CD4-positive, alpha-beta T cell treated with Interleukin-6 at 100 ng/mL for 8 hours (primary cell): ENCODE data around the gene ADAMTS10.
A peak's percentile ranks its signal among the peaks of the same experiment; 100 is the strongest.
"Not testable (repeated sequence)": the region's sequence is repeated elsewhere in the genome, so short reads cannot be mapped to it uniquely, and the experiment has no call there.

ENCODE experiments used
- DNase-seq: peaks from one replicate; pipeline ENCODE4 v3.0.0-alpha.2; 2020; ENCODE audit warnings: mixed read lengths, low spot score

Gene ADAMTS10

DNA sequence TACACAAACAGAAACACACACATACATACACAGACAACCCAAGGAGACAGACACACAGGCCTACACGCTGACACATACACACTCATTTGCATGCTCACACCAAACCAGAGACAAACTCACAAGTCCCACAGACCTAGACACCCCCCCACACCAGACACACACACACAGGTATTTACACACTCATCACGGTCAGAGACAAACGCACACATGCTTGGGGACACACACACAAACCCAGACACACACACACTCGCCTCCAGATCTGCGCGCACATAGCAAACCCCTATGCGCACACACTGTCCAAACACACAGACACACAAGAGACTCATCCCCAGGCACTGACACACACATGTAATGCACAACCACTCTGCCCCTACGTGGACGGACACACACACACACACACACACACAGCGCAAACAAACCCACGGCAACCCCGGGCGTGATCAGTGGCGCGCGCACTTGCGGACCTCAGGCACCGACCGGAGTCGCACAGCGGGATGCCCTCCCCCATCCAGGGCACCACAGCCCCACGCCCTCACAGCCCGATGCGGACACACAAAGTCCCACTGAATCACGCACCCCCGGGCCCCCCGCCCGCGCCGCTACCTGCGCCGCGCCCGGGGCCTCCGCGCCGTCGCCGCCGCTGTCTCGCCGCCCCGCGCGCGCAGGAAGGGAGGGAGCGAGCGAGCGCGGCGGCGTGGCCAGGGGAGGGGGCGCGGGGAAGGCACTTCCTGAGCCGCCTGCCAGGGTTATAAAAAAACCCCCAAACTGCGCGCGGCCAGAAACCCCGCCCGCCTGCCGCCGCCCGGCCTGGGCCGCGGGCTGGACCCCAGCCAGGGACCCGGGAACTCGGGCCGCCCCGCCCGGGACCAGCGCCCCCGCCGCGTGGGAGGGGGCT is at the start of gene ADAMTS10:
Gene ADAMTS10, minus strand, starts transcription at position 675 of the 895 bp plus-strand sequence. CDS start 5,005 bp downstream, outside the sequence.
- DNase-seq: peak; percentile 28

DNA sequence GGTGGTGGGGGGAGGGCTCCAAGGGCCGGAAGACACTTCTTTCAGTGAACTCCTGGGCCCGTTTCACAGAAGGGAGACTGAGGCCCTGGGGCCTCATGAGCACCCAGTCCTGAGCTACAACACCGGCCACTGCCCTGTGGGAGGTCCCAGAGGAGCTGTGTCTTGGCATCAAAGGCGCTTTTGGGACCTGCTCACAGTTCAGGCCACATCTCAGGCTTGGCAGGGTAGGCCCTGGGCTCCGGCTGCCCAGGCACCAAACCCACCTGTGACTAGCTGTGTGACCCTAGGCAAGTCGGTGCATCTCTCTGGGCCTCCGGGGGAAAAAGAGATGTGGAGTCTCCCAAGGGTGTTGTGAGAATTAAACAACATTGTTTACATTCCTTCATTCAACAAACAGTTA is 49.4 kb upstream of the ADAMTS10 start:
- no peak for DNase-seq

DNA sequence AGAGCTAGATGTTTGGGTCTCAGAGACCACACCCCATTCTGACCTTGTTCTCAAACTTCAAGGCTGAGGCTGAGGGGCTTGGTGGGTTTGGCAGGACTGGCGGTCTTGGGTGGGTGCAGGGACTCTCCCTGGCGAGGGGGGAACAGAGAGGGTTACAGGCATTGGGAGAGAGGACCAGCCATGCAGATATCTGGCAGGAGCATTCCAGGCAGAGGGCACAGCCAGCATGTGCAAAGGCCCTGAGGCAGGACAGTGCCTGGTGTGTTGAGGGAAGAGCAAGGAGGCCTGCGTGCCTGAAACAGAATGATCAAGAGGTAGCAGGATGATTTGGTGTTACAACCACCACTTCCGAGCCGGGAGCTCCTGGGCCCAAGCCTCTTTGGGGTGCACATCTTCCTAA is 47.4 kb upstream of the ADAMTS10 start:
- no peak for DNase-seq

DNA sequence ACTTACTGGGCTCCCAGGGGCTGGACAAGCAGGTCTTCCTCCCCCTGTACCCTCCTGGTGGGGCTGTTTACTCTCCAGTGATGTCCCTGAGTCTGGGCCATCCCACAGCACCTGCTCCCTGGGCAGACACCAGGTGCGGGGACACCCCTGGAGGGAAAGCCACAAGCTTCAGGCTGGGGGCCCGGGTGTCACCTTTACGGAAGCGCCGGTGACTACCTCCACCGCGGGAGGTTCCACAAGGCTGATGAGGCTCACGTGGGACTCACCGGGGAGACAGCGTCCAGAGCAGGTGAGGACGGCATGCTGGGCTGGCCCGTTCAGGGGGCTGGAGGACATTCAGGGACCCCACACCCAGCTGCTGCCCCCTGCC is 44.8 kb upstream of the ADAMTS10 start:
- peak; percentile 21 for DNase-seq

DNA sequence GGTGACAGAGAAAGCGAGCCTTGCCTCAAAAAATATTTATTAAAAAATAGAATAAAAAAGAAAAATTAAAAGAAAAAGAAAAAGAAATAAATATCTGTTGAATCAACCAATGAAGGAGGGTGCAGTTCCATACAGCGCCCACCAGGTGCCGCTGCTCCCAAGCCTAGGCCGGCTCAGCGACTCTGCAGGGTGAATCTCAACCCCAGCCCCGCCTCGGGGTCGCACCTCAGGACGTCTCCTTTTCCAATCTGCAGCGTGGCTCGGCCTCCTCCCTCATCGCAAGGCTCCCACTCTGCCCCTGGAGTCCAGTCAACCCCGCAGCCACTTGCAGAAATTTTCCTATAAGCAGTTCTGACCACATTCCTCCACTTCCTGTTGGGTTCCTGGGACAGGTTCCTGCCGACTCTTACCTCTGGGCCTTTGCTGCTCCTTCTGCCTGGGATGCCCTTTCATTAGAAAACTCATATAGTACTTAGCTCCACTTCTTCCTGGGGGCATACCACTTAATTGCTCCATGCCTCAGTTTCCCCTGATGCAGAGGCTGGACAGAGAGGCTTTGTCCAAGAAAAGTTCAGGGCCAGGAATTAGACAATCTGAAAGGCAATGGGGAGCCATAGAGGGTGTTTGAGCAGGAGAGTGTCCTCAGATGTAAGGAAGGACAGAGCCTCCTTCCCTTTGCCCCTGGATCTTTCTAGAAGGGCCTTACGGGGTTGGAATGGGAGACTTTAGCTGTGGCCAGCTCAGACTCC is 44.2 kb upstream of the ADAMTS10 start:
- DNase-seq: peak; percentile 65

DNA sequence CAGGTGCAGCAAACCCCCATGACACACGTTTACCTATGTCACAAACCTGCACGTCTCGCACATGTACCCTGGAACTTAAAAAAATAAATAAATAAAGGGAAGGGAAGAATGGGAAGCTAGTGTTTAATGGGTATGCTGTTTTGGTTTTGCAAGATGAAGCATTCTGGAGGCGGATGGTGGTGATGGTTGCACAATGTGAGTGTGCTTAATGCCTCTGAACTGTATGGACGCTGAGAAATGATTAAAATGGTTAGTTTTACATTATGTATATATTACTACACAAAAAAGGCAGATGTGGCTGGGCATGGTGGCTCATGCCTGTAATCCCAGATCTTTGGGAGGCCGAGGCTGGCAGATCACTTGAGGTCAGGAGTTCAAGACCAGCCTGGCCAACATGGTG is 37.7 kb upstream of the ADAMTS10 start:
- no peak for DNase-seq

DNA sequence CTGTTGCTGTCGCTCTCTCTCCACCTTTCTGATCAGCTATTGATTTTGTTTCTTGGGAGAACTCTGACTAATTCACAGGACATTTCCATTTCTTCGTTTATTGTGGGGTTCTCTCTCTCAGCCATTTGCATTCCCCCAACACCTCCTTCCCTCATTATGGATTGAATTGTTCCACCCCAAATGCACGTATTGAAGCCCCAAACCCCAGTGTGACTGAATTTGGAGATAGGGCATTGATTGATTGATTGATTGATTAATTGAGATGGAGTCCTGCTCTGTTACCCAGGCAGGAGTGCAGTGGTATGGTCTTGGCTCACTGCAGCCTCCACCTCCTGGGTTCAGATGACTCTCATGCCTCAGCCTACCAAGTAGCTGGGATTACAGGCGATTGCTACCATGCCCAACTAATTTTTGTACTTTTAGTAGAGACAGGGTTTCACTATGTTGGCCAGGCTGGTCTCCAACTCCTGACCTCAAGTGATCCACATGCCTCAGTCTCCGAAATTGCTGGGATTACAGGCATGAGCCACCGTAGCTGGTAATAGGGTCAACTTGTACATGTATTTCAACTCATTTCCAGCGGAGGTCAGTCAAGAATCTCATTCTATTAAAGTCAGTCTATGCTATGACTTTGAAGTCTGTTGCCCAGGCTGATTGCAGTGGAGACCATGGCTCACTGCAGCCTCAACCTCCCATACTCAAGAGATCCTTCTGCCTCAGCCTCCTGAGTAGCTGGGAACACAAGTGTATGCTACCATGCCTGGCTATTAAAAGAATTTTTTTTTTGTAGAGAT is 33.5 kb upstream of the ADAMTS10 start:
- no peak for DNase-seq

DNA sequence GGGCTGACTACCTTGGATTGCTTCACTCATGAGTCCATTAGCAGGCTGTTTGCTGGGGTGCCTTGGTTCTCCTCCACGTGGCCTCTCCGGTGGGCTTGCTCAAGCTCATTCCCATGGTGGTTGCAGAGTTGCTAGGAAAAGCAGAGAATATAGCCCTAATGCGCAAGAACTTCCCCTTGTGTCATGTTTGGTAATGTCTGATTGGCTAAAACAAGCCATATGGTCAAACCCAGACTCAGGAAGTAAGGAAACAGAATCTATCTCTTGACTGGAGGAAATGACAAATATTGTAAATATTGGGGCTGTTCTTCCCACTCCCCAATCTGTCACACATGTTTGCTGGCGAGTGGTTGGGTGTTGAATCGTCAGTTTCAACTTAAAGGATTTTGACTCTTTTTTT is 32.0 kb upstream of the ADAMTS10 start:
- DNase-seq: no peak

DNA sequence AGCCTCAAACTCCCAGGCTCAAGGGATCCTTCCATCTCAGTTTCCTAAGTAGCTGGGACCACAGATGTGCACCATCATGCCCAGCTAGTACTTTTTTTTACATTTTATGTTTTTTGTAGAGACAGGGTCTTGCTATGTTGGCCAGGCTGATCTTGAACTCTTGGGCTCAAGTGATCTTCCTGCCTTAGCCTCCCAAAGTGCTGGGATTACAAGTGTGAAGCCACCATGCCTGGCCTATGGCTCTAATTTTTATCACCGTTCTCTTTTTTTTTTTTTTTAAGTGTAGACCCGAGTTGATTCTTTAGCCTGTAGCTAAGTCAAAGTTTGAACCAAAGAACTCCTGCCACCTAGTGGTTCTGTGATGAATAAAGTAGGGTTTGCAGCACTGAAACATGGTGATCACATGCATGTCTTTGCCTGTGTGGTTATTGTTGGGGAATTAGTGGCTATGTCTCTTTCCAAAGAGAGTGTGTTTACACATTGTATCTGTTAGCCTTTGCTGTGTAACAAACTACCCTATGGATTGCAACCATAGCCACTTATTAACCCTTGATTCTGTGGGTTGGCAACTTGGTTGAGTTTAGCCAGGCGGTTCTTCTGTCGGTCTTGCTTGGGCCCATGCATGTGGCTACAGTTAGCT is 31.5 kb upstream of the ADAMTS10 start:
- peak; percentile 41 for DNase-seq

DNA sequence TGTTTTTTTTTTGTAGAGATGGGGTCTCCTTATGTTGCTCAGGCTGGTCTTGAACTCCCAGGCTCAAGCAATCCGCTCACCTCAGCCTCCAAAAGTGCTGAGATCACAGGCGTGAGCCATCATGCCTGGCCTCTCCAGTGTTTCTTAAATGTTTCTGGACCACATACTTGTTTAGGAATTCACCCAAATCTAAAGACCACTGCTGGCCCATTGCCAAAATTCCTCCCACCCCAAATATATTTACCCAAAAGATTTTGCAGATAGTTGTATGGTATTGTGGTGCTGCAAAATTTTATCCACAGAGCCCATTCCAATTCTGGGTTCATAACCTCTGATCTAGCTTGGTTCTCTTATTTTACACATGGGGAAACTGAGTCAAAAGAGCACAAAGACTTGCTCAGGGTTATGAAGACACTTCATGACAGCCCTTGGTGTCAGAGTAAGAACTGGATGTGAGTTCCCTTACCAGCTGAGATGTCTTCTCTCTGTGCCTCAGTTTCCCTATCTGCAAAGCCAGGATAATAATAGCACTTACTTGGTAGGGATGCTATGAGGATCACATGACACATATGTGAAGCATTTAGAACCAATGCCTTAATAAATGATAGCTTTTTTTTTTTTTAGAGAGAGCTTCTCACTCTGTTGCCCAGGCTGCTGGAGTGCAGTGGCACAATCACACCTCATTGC is 30.8 kb upstream of the ADAMTS10 start:
- no peak for DNase-seq

DNA sequence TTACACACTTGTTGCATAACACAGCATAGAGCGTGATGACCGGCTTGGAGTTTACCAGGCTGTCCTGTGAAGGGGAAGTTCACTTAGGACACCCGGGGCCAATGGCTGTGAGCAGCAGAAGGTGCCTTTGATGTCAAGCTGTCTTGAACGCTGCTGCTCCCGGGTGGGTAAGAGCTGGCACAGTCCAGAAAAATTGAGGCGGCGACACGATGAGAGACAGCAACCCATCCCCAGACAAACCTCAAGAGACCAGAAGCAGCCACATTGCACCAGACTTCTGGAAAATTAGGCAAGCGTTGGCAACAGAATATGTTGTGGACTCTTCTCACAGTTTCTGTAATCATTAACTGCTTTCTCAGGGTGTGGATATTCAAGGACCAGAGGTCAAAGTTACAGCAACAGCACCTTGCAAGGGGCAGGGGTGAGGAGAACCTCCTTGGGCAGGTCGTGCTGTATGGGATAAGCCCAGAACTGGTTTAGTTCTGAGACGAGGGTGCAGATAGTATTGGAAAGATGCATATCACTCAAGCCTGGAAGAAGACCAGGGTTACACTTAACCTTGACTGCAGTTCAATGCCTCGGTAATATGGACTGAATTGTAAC is 30.0 kb upstream of the ADAMTS10 start:
- no peak for DNase-seq

DNA sequence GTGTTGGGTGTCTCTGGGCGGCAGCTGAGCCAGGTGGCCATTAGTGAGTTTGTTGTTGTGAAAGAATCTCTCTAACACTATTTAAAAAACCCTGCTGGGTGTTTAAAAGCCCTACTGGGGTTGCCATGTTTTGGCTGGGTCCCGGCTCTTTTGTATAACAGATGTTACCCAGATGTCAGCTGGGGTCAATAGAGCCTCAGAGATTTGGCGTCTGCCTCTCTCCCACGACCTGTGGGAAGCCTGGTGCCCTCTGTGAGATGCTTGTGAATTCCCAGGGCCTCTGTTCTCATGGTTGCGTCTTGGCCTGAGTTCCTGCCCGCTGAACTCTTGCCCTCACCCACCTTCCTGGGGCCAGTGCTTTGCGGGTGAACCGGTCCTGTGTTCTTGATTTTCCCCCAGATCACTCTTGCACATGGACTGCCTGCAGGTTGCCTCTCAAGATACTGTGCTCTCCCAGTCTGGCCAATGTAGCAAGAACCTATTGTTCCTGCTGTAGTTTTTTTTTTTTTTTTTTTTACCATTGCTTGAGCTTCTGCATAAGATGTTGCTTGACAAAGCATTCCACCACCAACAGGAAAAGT is 29.4 kb upstream of the ADAMTS10 start:
- no peak for DNase-seq

DNA sequence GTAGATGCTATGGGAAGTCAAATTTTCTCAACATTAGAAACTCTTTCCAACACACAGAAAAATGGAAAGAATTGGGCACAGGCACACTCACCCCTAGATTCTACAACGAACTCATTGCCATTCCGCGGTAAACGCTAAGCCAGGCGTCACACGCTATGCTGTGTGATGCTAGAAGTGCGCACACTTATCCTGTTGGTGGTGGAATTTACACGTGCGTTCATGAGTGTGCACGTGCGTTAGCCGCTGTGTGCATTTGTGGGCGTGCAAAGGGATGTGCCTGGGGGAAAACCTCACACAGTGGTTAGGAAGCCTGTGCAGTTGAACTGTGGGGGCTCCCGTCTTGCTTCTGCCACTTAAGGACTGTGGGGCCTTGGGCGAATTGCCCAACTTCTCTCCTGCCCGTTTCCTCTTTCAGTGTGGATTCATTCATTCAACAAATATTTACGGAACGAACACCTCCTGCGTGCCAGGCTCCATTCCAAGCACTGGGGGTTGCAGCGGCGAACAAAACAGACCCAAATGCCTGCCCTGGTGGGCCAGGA is 27.6 kb upstream of the ADAMTS10 start:
- no peak for DNase-seq

DNA sequence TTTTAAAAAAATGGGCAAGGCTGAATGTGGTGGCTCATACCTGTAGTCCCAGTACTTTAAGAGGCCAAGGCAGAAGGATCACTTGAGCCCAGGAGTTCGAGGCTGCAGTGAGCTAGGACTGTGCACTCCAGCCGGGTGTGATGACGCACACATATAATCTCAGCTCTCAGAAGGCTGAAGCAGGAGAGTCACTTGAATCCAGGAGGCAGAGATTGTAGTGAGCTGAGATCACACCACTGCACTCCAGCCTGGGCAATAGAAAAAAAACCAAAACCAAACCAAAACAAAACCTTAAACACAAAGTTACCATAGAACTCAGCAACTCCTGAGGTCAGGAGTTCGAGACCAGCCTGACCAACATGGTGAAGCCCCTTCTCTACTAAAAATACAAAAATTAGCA is 26.6 kb upstream of the ADAMTS10 start:
- not testable (repeated sequence) for DNase-seq

DNA sequence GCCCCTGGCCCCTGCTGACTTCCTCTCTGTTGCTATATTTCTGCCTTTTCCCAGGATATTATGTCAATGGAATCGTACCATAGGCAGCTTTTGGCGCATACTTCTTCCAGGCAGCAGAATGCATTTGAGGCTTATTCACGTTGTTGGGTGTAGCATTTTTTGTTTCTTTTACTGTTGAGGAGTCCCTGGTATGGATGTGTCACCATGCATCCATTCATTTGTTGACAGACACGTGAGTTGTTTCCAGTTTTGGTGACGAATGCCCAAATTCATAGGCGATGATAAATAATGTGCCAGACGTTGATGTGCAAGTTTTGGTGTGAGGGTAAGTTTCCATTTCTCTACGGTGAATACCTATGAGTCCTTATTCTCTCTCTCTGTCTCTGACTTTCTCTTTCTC is 24.9 kb upstream of the ADAMTS10 start:
- no peak for DNase-seq

DNA sequence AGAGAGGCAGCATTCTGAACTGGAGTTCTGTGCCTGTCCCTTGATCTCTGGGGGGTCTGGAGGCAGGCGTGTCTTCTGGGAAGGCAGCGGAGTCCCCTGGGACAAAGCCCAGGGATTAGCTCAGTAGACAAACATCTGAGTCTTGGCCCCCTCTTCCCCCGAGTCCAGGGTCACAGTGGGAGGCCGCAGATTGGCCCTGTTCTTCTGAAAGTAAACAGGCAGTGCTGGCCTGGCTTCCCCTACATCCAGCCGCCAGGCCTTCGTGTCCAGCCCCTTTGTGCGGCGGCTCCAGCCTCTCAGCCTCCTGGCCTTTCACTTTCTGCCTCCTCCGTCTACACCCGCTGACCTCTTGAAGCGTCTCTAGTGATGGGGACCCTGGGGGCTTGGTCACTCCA is 20.9 kb upstream of the ADAMTS10 start:
- no peak for DNase-seq

DNA sequence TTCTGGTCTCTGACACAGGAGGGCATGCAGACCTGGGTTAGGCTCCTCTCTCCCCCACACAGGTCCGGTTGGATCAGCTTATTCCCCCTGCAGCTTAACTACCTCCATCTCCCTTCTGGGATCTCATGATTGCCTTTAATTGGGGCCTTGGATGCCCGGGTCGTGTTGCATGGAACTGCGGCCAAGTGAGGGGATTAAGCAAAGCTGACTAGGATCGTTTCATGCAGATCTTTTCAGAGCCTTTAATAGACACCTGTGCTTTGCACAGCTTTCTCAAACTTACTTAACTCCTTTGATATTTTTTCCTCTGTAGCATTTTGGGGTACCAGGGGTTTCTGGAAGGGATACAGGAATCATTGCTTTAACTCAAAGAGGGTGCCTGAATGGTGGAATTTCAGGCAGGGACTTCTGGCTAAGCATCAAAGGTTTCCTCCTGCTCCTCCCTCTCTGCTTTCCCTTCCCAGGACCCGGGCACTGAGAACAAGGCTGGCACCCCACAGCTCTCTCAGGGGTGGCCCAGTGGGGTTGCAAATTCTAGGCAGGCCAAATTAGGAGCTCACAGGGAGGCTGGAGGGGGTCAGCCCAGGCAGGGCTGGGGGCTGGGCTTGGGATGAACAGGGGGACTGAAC is 20.4 kb upstream of the ADAMTS10 start:
- no peak for DNase-seq

DNA sequence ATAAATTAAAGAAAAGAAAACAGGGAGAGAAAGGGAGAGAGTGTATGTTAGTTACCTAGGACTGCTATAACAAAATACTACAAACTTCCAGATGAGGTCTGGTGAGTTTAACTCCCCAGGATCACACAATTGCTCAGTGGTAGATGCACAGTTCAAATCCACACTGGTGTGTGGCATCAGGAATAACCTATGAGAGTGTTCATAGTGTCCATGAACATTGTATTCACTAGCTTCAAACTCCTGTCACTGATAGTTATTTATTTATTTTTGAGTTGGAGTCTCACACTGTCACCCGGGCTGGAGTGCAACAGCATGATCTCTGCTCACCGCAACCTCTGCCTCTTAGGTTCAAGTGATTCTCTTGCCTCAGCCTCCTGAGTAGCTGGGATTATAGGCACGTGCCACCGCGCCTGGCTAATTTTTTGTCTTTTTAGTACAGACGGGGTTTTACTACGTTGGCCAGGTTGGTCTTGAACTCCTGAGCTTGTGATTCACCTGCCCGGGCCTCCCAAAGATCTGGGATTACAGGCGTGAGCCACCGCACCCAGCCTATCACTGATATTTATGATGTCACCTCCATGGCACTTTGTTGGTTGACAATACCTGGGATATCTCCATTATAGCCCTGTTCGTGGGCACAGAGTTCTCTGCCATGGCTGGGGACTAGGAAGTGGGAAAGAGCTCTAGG is 19.6 kb upstream of the ADAMTS10 start, which contains the start of gene NFILZ:
Gene NFILZ, plus strand, starts transcription at position 638 of the 688 bp plus-strand sequence. CDS start 46,133 bp downstream, outside the sequence.
- no peak for DNase-seq

DNA sequence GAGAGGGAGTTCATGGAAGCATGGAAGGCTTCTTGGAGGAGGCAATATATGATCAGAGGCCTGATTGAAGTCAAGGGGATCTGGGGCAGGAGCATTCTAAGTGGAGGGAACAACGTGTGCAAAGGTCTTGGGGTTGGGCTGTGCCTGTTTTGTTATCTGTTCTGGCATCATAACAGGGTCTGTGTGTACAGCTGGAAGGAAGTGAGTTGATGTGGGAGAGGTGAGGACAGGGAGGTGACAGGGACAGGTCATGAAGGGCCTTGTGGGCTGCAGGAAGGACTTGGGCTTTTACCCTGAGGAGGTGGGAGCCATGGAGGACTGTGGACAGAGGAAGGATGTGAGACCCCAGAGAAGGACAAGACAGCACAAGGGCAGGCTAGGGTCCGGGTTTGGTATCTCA is 18.7 kb upstream of the ADAMTS10 start:
- DNase-seq: no peak
